HG03135 (cell line): ENCODE results near the gene ULBP2.
"Not testable (repeated sequence)": the region's sequence is repeated elsewhere in the genome, so short reads cannot be mapped to it uniquely, and the experiment has no call there.

Source experiments
- ATAC-seq: cut with Tn5 transposase; IDR thresholded peaks from one replicate; pipeline ENCODE4 v1.9.1; 2021; ENCODE audit warnings: mild to moderate bottlenecking, moderate library complexity; ENCODE audit not compliant: unreplicated experiment

ULBP2 gene

GRCh38 chr6:149948616-149949015, 6.8 kb downstream of the ULBP2 start:
- no peak for ATAC-seq

- ATAC-seq, result no peak
These were observed 8.6 kb downstream of the ULBP2 start for GRCh38 chr6:149950423-149950822.

- ATAC-seq, result no peak
These were observed 9.3 kb downstream of the ULBP2 start for GRCh38 chr6:149951096-149951495.

- ATAC-seq, result no peak
These were observed 9.8 kb downstream of the ULBP2 start for GRCh38 chr6:149951626-149952025.

GRCh38 chr6:149953390-149953789, 11.6 kb downstream of the ULBP2 start:
- not testable (repeated sequence) for ATAC-seq

GRCh38 chr6:149953934-149954327, 12.1 kb downstream of the ULBP2 start:
- ATAC-seq, result not testable (repeated sequence)

- not testable (repeated sequence) for ATAC-seq
These were observed 12.6 kb downstream of the ULBP2 start for GRCh38 chr6:149954328-149954983.

GRCh38 chr6:149954984-149955653, 13.3 kb downstream of the ULBP2 start:
- not testable (repeated sequence) for ATAC-seq

GRCh38 chr6:149955654-149956317, 14.0 kb downstream of the ULBP2 start:
- not testable (repeated sequence) for ATAC-seq

GRCh38 chr6:149958124-149958523, 16.3 kb downstream of the ULBP2 start:
- ATAC-seq, result not testable (repeated sequence)

- ATAC-seq, result not testable (repeated sequence)
These were observed 18.0 kb downstream of the ULBP2 start for GRCh38 chr6:149959806-149960205.

- ATAC-seq, result no peak
These were observed 18.7 kb downstream of the ULBP2 start for GRCh38 chr6:149960488-149960887.

GRCh38 chr6:149961728-149962425, 20.1 kb downstream of the ULBP2 start:
- ATAC-seq, result no peak

GRCh38 chr6:149962461-149963211, 20.8 kb downstream of the ULBP2 start:
- ATAC-seq, result no peak

- ATAC-seq, result no peak
These were observed 21.3 kb downstream of the ULBP2 start for GRCh38 chr6:149963212-149963461.

GRCh38 chr6:149963462-149964307, 21.9 kb downstream of the ULBP2 start, which contains the start of gene ULBP1:
TSS of gene ULBP1 (plus strand) at chr6:149963943. CDS start at chr6:149964050, 107 bp downstream.
- no peak for ATAC-seq

GRCh38 chr6:149964308-149965193, 22.7 kb downstream of the ULBP2 start:
- no peak for ATAC-seq

GRCh38 chr6:149965194-149966020, 23.6 kb downstream of the ULBP2 start:
- ATAC-seq, result no peak
